Stimulated activated CD4-positive, alpha-beta T cell treated with anti-CD3 and anti-CD28 coated beads, TNF-alpha, amount 100 ng/mL, for 1 hour (primary cell): ENCODE results near the gene DUS1L.

Experiments
- DNase-seq, 3 donors: peaks; one replicate each; pipeline ENCODE4 v3.0.0-alpha.2; 2020; ENCODE audit warnings: low read depth in 3 of 3, low spot score in 1 of 3

Gene DUS1L

DNA sequence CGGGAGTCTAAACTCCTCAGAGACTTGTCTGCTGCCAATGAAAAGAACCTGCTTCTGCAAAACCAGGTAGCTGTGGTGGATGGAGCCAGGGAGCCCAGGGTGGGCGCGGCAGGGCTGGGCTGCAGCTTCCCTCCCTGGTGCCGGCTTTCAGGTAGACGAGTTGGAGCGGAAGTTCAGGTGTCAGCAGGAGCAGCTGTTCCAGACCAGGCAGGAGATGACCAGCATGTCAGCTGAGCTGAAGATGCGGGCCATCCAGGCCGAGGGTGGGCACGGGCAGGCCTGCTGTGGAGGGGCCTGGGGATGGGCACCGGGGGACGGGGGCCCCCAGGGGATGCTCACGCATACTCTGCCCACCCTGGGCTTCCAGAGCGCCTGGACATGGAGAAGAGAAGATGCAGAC, 37.4 kb downstream of the DUS1L start:
- DNase-seq, result no peak

DNA sequence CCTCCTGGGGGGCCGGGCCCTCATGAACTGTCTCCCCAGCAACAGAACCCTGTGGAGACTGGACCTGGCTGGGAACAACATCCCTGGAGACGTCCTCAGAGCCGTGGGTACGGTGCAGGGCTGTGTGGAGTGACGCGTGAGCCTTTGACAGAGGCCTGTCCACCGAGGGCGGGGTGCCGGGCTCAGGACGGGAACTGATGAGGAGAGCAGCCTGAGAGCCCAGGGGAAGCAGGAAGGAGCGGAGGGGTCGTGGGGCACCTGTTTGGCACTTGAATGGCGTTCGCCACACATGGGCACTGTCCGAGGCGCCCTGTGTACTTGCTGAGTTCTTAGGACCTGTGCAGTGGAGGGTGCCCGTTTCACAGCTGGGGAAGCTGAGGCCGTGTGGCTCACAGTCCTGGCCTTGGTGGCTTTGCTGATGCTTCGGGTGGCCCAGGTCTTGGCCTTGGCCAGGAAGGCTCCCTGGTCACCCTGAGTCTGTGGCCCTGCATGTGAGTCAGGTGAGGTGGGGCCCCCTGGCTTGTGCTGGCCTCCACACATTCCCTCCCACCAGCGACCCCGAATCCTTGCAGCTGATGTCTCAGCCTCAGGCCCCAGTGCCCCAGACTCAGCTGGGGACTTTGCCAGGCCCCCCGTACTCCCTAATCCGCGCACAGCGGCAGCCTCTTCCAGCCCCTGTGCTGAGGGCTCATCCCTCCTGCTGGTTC, 40.0 kb downstream of the DUS1L start:
- no peak for DNase-seq

DNA sequence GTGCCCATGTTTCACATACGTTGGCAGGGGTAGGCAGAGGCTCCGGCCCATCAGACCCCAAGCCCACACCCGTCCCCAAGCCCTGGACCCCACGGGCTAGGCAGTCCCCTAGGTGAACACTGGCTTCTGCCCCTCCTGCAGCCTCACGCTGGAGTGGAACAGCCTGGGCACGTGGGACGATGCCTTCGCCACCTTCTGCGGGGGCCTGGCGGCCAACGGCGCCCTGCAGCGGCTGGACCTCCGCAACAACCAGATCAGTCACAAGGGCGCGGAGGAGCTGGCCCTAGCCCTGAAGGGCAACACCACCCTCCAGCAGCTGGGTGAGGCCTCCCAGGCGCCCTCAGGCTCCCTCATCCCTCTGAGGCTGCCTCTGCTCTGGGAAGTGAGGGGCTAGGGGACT, 40.7 kb downstream of the DUS1L start:
- no peak for DNase-seq

GRCh38 chr17:82023447-82024241, 42.0 kb downstream of the DUS1L start:
- no peak for DNase-seq

DNA sequence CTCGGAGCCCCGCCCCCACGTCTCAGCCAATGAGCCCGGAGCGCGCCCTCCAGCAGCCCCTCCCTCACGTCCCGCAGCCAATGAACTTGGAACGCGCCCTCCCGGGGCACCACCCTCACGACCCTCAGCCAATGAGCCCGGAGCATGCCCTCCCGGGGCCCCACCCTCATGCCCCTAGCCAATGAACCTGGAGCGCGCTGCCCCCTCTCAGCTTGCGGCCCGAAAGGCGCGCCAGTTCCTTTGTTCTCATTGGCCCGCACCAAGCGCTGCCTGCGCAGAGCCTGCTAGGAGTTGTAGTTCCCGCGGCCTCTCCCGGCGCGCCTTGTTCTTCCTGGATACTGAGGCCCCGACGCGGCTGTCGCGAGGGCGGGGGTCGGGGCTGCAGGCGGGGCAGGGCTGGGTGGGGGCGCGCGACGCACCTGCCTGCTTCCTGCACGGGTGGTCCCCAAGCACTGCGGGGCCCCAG, 42.6 kb downstream of the DUS1L start, which contains the start of gene LRRC45:
LRRC45 (plus strand) TSS at position 325 of the 466 bp plus-strand sequence. CDS start 339 bp downstream, outside the sequence.
- DNase-seq, result peak; percentile 99

DNA sequence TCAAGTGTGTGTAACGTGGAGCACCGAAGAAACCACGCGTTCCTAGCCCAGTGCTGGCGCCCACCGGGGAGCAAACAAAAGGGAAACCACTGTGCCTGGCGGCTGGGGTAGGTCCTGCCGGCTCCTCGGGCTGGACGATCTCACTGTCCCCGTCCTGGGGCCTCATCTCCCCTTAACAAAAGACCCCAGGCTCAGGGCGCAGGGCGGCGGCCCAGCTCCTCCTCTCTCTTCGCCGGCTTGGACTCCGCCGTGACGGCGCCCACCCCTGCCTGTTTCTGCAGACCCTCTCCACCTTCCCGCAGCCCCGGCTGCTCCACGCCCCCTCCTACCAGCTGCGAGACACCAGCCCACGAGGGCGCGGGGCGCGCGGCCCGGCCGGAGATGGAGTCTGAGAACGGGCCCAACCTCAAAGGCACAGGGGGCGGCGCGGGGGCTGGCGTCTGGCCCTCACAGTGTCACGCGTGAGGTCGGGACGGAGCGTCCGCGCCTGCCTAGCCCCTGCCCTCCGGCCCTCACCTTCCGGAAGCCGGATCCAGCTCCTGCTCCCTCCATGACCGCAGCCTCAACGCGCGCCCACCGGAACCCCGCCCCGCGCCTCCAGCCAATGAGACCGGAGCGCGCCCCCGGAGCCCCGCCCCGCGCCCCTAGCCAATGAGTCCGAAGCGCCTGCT, 43.2 kb downstream of the DUS1L start, which contains the start of gene CENPX:
CENPX (minus strand) TSS at position 569 of the 671 bp plus-strand sequence; CDS start at position 552, 17 bp downstream.
- no peak for DNase-seq

DNA sequence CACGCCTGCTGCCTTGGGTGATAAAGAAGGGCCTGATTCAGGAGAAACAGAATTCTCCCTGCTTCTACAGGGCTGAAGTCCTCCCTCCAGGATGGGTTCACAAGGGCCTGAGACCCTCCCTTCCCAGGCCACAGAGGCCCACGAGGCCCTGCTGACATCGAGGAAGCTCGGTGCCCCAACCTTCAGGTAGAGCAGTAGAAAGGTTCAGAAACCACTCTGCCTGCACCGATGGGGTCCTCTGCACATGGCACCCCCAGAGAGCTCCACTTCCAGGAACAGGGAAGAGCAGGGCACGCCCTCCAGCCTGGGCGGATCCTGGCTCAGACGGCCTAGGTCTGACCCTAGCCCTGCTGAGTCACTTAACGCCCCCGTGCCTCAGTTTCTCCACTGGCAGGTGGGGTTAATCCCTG, 43.7 kb downstream of the DUS1L start:
- DNase-seq, result no peak

- DNase-seq, result no peak
Observed at GRCh38 chr17:82021107-82021899, 44.3 kb downstream of the DUS1L start.

DNA sequence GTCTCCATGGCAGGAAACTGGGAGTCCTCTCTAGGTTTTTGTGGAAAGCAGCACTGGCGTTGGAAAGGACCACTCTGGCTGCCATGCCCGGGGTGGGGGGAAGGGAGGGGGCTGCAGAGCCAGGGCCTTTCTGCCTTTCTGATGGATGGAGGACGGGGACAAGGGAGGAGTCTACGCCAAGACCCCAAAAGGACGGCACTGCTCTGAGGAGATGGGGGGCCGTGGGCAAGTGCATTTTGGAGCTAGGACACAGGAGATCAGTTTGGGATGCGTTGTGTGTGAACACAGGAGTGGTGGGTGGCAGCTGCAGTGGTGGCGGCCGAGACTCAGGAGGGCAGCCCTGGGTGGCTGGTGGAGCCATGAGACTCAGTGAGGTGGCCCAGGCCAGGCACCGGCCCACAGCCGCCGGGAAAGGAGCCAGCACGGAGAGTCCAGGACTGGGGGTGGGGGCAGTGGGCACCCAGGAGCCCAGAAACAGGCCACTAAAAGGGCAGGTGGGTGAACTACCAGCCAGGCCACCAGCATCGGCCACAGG, 45.0 kb downstream of the DUS1L start:
- no peak for DNase-seq

DNA sequence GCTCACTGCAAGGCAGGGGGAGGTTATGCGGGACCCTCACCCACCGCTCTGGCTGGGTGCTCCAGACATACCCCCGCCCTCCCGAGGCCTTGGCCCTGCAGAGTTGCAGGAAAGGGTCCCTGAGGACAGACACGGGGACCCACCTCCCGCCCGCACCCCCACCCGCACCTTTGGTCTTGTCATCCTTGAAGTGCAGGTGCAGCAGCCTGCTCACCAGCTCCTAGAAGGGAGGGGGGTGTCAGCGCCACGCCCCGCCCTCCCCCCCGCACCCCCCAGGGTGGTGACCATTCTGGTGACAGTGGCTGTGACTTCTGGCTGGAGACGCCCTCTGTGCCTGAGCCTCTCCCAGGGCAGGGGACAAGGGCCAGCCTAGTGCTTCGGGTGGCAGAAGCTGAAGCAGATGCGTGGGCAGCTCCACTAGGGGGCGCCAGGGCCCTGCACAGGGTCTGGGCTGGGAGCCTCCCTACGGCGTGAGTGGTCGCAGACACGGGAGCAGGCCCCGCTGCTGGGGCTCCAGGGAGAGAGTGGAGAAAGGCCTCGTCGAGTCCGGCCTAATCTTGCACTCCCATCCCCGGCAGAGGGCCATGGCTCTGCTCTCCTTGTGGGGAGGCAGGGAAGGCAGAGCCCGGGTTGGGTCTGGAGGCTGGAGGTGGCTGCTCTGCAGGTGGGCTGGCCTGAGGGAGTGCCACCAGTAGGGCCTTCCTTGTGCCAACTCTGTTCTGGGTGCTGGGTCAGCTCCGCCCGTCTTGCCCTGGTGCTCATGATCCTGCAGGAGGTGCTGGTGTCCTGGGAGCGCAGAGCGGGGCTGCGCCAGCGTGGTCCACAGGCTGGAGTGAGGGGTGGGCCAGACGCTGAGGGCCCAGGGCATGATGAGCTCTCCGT, 45.7 kb downstream of the DUS1L start:
- peak in 2 of 3 donors; percentile 38 to 54 for DNase-seq

- DNase-seq, result no peak
Observed at GRCh38 chr17:82018989-82019689, 46.5 kb downstream of the DUS1L start.

DNA sequence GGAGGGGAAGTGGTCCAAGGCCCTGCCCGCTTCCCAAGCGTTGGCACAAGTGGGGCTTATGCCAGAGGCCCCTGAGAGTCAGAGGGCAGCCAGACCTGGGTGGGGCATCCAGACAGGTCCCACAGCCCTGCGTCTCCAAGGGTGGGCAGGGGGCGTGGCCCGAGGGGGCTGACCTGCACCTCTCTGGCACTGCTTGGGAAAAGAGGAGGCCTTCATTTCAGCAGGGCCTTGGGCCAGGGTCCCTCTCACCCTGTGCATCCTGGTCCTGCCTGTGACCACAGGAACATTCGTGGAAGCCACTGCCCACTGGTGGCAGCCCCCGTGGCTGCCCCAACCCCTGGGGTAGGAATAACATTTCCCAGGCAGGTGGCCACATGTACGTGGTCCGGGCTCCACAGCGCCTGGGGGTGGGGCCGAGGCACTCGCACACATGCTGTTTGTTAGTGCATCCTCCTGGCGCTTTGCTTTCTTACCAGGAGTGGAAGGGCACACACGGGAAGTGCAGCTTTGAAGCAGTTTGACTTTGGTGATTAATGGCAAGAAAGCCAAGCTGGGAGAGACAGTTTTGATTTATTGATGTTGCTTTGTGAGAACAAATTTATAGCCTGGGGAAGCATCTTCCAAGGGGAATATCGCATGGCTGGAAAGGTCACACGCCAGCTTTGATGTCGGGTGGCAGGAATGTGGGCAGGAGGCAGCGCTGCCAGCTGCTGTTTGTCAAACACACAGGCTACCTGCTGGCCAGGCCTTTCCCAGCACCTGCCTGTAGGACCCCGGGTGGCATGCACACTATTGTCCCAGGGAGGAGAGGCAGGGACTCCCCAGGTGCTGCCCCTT, 47.2 kb downstream of the DUS1L start:
- DNase-seq, result no peak

GRCh38 chr17:82017612-82018151, 47.9 kb downstream of the DUS1L start:
- no peak for DNase-seq

- no peak for DNase-seq
Observed at GRCh38 chr17:82016875-82017459, 48.6 kb downstream of the DUS1L start.

DNA sequence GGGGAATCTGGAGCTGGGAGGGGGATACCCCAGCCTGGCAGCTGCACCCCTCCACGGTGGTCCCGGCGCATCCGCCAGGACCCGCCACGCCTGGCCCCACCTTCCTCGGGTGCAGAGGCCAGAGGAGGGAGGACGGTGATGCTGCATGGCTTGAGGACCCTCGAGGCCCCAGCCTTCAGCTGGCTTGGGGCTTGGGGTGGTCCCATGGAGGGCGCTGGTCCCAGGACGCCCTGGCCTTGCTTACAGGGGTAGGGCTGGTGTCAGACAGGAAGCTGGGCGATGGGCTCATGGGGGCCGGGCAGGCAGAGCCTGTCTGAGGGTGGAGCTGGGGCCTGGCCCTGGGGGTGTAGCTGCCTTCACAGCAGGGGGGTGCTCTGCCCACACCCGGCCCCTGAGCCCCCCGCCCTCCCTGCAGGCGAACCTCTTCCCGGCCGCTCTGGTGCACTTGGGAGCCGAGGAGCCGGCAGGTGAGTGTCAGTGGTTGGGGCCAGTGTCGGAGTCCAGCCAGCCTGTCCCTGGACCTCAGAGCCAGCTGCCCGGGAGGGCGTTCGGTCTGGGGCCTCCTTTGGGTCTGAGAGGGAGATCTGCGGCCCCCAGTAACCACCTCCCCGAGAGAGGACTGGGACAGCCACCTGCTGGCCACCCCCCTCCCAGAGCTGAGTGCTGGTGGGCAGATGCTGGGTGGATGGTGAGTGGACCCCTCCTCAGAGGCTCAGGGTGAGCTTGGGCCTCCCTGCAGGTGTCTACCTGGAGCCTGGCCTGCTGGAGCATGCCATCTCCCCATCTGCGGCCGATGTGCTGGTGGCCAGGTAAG, 49.3 kb downstream of the DUS1L start:
- no peak for DNase-seq

DNA sequence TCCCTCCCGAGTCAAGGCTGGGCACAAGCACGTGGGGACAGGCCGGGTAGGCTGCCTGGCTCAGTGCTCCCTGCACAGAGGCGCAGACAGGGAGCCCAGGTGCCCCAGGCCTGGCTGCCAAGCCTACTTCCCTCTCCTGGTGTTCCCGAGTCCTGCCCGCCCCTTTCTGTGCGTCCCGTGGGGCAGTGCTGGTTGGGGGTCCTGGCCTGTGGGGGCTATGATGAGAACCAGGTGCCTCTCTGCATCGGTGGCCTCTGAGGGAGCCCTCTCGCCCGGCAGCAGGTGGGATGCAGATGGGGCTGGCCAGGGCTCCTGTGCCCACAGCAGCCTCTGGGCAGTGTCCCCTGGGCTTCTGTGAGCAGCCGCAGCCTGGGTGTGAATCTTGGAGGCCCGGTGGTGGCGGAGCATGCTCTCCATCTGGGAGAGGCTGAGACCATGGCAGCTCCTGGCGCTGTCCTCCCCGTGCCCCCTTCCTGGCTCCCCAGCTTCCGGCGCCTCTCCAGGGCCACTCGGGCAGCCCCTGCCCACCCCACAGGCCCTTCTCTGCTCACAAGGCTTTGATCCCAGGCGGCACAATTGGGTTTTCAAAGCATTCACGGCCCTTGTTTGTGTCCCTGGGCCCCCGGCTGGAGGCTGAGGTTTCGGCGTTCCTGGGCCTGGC, 50.2 kb downstream of the DUS1L start:
- no peak for DNase-seq
